T follicular helper cell (primary cell): ENCODE data around the gene SCOC.

ENCODE experiments used
- DNase-seq: peaks from one replicate; pipeline ENCODE4 v3.0.0-alpha.2; 2020; ENCODE audit warnings: low read depth
- total RNA-seq, 2 experiments: gene quantifications; one replicate each; lab custom pipeline; 2026; lab: John Stamatoyannopoulos, UW

Gene SCOC
- total RNA-seq: 27.9 to 30.7 reads per million in 2 experiments

GRCh38 chr4:140373328-140374129 is at the start of gene SCOC:
TSS of gene SCOC (plus strand) at chr4:140373646. CDS start at chr4:140379171, 5,525 bp downstream.
- DNase-seq: peak; percentile 96

GRCh38 chr4:140326395-140326993 is 47.0 kb upstream of the SCOC start:
- DNase-seq: no peak

GRCh38 chr4:140330311-140330900 is 43.0 kb upstream of the SCOC start:
- DNase-seq: no peak

- DNase-seq: no peak
Observed at GRCh38 chr4:140331245-140331644, 42.2 kb upstream of the SCOC start.

GRCh38 chr4:140331876-140332275 is 41.6 kb upstream of the SCOC start:
- DNase-seq: no peak

GRCh38 chr4:140332734-140333133 is 40.7 kb upstream of the SCOC start:
- no peak for DNase-seq

- DNase-seq: no peak
Observed at GRCh38 chr4:140333523-140333922, 39.9 kb upstream of the SCOC start.

- DNase-seq: no peak
Observed at GRCh38 chr4:140335076-140335475, 38.4 kb upstream of the SCOC start.

- DNase-seq: no peak
Observed at GRCh38 chr4:140336730-140337129, 36.7 kb upstream of the SCOC start.

GRCh38 chr4:140342620-140343019 is 30.8 kb upstream of the SCOC start:
- DNase-seq: no peak

- no peak for DNase-seq
Observed at GRCh38 chr4:140343303-140343702, 30.1 kb upstream of the SCOC start.

- no peak for DNase-seq
Observed at GRCh38 chr4:140344101-140344500, 29.3 kb upstream of the SCOC start.

- no peak for DNase-seq
Observed at GRCh38 chr4:140344621-140345020, 28.8 kb upstream of the SCOC start.

GRCh38 chr4:140346136-140346535 is 27.3 kb upstream of the SCOC start:
- no peak for DNase-seq

GRCh38 chr4:140349816-140350215 is 23.6 kb upstream of the SCOC start:
- no peak for DNase-seq

- DNase-seq: no peak
Observed at GRCh38 chr4:140351093-140352075, 22.1 kb upstream of the SCOC start.

GRCh38 chr4:140353786-140354185 is 19.7 kb upstream of the SCOC start:
- no peak for DNase-seq

- no peak for DNase-seq
Observed at GRCh38 chr4:140355288-140355687, 18.2 kb upstream of the SCOC start.

GRCh38 chr4:140357868-140358267 is 15.6 kb upstream of the SCOC start:
- DNase-seq: no peak

- DNase-seq: no peak
Observed at GRCh38 chr4:140358281-140358680, 15.2 kb upstream of the SCOC start.

GRCh38 chr4:140359562-140360427 is 13.7 kb upstream of the SCOC start:
- peak; percentile 64 for DNase-seq
